ENCODE measurements around the gene RIMKLB.
"Not testable (repeated sequence)": the region's sequence is repeated elsewhere in the genome, so short reads cannot be mapped to it uniquely, and the experiment has no call there.

- not testable (repeated sequence) for TF ChIP-seq EZH2phosphoT487 (IDR thresholded peaks at IDR 0.05; ENCODE audit: insufficient read depth, low read depth); EZH2 (IDR thresholded peaks at IDR 0.05; ENCODE audit: insufficient read depth, poor library complexity, severe bottlenecking)
Observed at GRCh38 chr12:8745631-8746030, 47.8 kb downstream of the RIMKLB start.
